Activated CD4-positive, CD25-positive, alpha-beta regulatory T cell treated with anti-CD3 and anti-CD28 coated beads, Interleukin-2, amount 50 U/mL, for 16 hours (primary cell): ENCODE measurements around the gene TLE3.

Source experiments
- DNase-seq: peaks from one replicate; pipeline ENCODE4 v3.0.0-alpha.2; 2020; ENCODE audit warnings: low read depth, low spot score

TLE3 gene

GRCh38 chr15:70084461-70084860 is 13.3 kb downstream of the TLE3 start:
- DNase-seq = no peak

GRCh38 chr15:70083946-70084345 is 13.8 kb downstream of the TLE3 start:
- DNase-seq = no peak

- DNase-seq = no peak
Observed at GRCh38 chr15:70083418-70083817, 14.3 kb downstream of the TLE3 start.

- DNase-seq = no peak
Observed at GRCh38 chr15:70082281-70082900, 15.3 kb downstream of the TLE3 start.

GRCh38 chr15:70081612-70082011 is 16.1 kb downstream of the TLE3 start:
- DNase-seq = no peak

- no peak for DNase-seq
Observed at GRCh38 chr15:70080347-70080746, 17.4 kb downstream of the TLE3 start.

- DNase-seq = no peak
Observed at GRCh38 chr15:70079888-70080287, 17.8 kb downstream of the TLE3 start.

GRCh38 chr15:70078578-70079417 is 18.9 kb downstream of the TLE3 start:
- DNase-seq = no peak

GRCh38 chr15:70077188-70078147 is 20.2 kb downstream of the TLE3 start:
- DNase-seq = no peak

GRCh38 chr15:70074380-70074779 is 23.3 kb downstream of the TLE3 start:
- DNase-seq = no peak

- no peak for DNase-seq
Observed at GRCh38 chr15:70072479-70072878, 25.2 kb downstream of the TLE3 start.

GRCh38 chr15:70071799-70072198 is 25.9 kb downstream of the TLE3 start:
- DNase-seq = no peak

- no peak for DNase-seq
Observed at GRCh38 chr15:70069716-70070115, 28.0 kb downstream of the TLE3 start.

GRCh38 chr15:70068783-70069565 is 28.7 kb downstream of the TLE3 start:
- DNase-seq = no peak

- no peak for DNase-seq
Observed at GRCh38 chr15:70067681-70068080, 30.0 kb downstream of the TLE3 start.

GRCh38 chr15:70067011-70067410 is 30.7 kb downstream of the TLE3 start:
- DNase-seq = no peak

GRCh38 chr15:70066447-70066846 is 31.3 kb downstream of the TLE3 start:
- DNase-seq = no peak

- DNase-seq = no peak
Observed at GRCh38 chr15:70066004-70066403, 31.7 kb downstream of the TLE3 start.

- no peak for DNase-seq
Observed at GRCh38 chr15:70065006-70065722, 32.6 kb downstream of the TLE3 start.

- no peak for DNase-seq
Observed at GRCh38 chr15:70064441-70064840, 33.3 kb downstream of the TLE3 start.

GRCh38 chr15:70063980-70064379 is 33.7 kb downstream of the TLE3 start:
- no peak for DNase-seq
